GM19238 (cell line): ENCODE results near the gene TSC22D4.
A peak's percentile ranks its signal among the peaks of the same experiment; 100 is the strongest.

Experiments used
- DNase-seq: peaks from one replicate; pipeline ENCODE4 v3.0.0; 2011; ENCODE audit warnings: low spot score; ENCODE audit not compliant: insufficient read length

Gene TSC22D4

GRCh38 chr7:100429637-100430492, 49.1 kb downstream of the TSC22D4 start, which contains the start of gene MEPCE:
Gene MEPCE (plus strand): TSS chr7:100429831. CDS start chr7:100430019, 188 bp downstream.
- DNase-seq = peak; percentile 93

- DNase-seq = peak; percentile 81
Observed at GRCh38 chr7:100428967-100429636, 49.9 kb downstream of the TSC22D4 start.

- peak; percentile 78 for DNase-seq
Observed at GRCh38 chr7:100428199-100428966, 50.6 kb downstream of the TSC22D4 start, which contains the start of gene ZCWPW1. Gene ZCWPW1 (minus strand): TSS chr7:100428703. CDS start chr7:100420649, 8,054 bp downstream.

GRCh38 chr7:100427762-100428198, 51.2 kb downstream of the TSC22D4 start:
- DNase-seq = no peak

- no peak for DNase-seq
Observed at GRCh38 chr7:100426516-100426915, 52.5 kb downstream of the TSC22D4 start.

GRCh38 chr7:100425347-100425746, 53.7 kb downstream of the TSC22D4 start:
- no peak for DNase-seq

- no peak for DNase-seq
Observed at GRCh38 chr7:100423315-100423714, 55.7 kb downstream of the TSC22D4 start.

- no peak for DNase-seq
Observed at GRCh38 chr7:100419660-100420226, 59.3 kb downstream of the TSC22D4 start.

GRCh38 chr7:100418930-100419659, 59.9 kb downstream of the TSC22D4 start:
- DNase-seq = no peak
